MM.1S (cell line): Measurements from ENCODE around the gene MUC5AC.

Source experiments
- DNase-seq: peaks from one replicate; pipeline ENCODE4 v3.0.0-alpha.2; 2015
- H2AFZ ChIP-seq: fragments of 300-600 bp; sonication (generic); 2 replicates; pipeline ENCODE4 v1.6.0; 2016; ENCODE audit warnings: antibody characterized with exemption, low read length
- H3F3A ChIP-seq: fragments of 300-600 bp; sonication (generic); 2 replicates; pipeline ENCODE4 v1.6.1; 2016; ENCODE audit warnings: mild to moderate bottlenecking, antibody characterized with exemption, low read length, moderate library complexity, mixed read lengths; ENCODE audit not compliant: insufficient read depth
- H3K27ac ChIP-seq: fragments of 300-600 bp; sonication (generic); 2 replicates; pipeline ENCODE4 v1.5.1; 2016; ENCODE audit warnings: mild to moderate bottlenecking, low read length
- H3K27me3 ChIP-seq: fragments of 300-600 bp; sonication (generic); replicated peaks from 2 replicates; pipeline ENCODE4 v1.6.0; 2016; ENCODE audit warnings: low read length; ENCODE audit not compliant: insufficient read depth
- H3K36me3 ChIP-seq: fragments of 300-600 bp; sonication (generic); replicated peaks from 2 replicates; pipeline ENCODE4 v1.6.1; 2016; ENCODE audit warnings: mild to moderate bottlenecking, low read length, mixed read lengths; ENCODE audit not compliant: insufficient read depth
- H3K4me1 ChIP-seq: fragments of 300-600 bp; sonication (generic); 2 replicates; pipeline ENCODE4 v1.6.1; 2016; ENCODE audit warnings: low read length, mixed read lengths
- H3K4me2 ChIP-seq: fragments of 300-600 bp; sonication (generic); 2 replicates; pipeline ENCODE4 v1.6.0; 2016; ENCODE audit warnings: low read depth, low read length
- H3K4me3 ChIP-seq: fragments of 300-600 bp; sonication (generic); 2 replicates; pipeline ENCODE4 v1.5.1; 2016; ENCODE audit warnings: low read length, mixed read lengths
- H3K79me2 ChIP-seq: fragments of 300-600 bp; sonication (generic); 2 replicates; pipeline ENCODE4 v1.6.1; 2016; ENCODE audit warnings: mixed run types, low read length, mixed read lengths
- H3K9ac ChIP-seq: fragments of 300-600 bp; sonication (generic); 2 replicates; pipeline ENCODE4 v1.6.1; 2016; ENCODE audit warnings: low read length, mixed read lengths
- H3K9me2 ChIP-seq: fragments of 300-600 bp; sonication (generic); replicated peaks from 2 replicates; pipeline ENCODE4 v1.6.1; 2016; ENCODE audit warnings: mild to moderate bottlenecking, low read length, mixed read lengths; ENCODE audit not compliant: insufficient read depth
- H3K9me3 ChIP-seq: fragments of 300-600 bp; sonication (generic); replicated peaks from 2 replicates; pipeline ENCODE4 v1.6.1; 2016; ENCODE audit warnings: mild to moderate bottlenecking, low read length, mixed read lengths; ENCODE audit not compliant: insufficient read depth
- H4K20me1 ChIP-seq: fragments of 300-600 bp; sonication (generic); 2 replicates; pipeline ENCODE4 v1.6.1; 2016; ENCODE audit warnings: mild to moderate bottlenecking, low read length, moderate library complexity, mixed read lengths; ENCODE audit not compliant: insufficient read depth
- EZH2 ChIP-seq: fragments of 300-600 bp; sonication (generic); optimal IDR thresholded peaks from 2 replicates; pipeline ENCODE3; 2017; ENCODE audit warnings: low read depth, mild to moderate bottlenecking, antibody characterized with exemption, low read length, mixed read lengths
- EZH2phosphoT487 ChIP-seq: fragments of 300-600 bp; sonication (generic); IDR thresholded peaks from 2 replicates; pipeline ENCODE4 v1.6.1; 2018; ENCODE audit warnings: antibody characterized with exemption, low read length
- TF ChIP-seq, protein P1 (sequence below): fragments of 300-600 bp; sonication (generic); IDR thresholded peaks from 2 replicates; pipeline ENCODE4 v1.5.1; 2016; ENCODE audit warnings: antibody characterized with exemption, low read length, mixed read lengths

MUC5AC gene

DNA sequence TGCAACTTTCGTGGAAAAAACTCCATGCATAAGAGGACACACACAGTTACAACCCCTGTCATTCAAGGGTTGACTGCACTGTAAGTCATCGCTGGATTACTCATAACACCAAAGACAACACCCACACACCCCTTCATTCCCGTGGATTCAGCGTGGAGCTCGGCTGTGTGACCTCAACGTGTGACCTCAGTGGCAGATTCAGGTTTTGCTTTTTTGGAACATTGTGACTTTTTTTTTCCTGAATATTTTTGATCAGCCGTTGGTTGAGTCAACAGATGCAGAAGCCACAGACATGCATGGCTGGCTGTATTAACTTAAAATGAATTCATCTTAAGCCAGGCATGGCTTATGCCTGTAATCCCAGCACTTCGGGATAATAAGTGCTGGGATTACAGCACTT lies 19.7 kb upstream of the MUC5AC start:
- no peaks in the 10 kb centered on the region for H4K20me1 ChIP-seq
- H2AFZ ChIP-seq: no peak overlapping the region
- no peak overlapping the region for H3K4me3 ChIP-seq
- no peaks in the 10 kb centered on the region for H3K9me2 ChIP-seq
- H3K27ac ChIP-seq: no peak overlapping the region
- H3K4me1 ChIP-seq: no peaks in the 10 kb centered on the region
- H3F3A ChIP-seq: no peaks in the 10 kb centered on the region
- no peaks in the 10 kb centered on the region for H3K9me3 ChIP-seq
- H3K36me3 ChIP-seq: no peaks in the 10 kb centered on the region
- H3K27me3 ChIP-seq: peaks cover 89% of the 10 kb centered on the region
- TF ChIP-seq EZH2 (no peak), EZH2phosphoT487 (no peak)
- TF ChIP-seq, protein P1, sequence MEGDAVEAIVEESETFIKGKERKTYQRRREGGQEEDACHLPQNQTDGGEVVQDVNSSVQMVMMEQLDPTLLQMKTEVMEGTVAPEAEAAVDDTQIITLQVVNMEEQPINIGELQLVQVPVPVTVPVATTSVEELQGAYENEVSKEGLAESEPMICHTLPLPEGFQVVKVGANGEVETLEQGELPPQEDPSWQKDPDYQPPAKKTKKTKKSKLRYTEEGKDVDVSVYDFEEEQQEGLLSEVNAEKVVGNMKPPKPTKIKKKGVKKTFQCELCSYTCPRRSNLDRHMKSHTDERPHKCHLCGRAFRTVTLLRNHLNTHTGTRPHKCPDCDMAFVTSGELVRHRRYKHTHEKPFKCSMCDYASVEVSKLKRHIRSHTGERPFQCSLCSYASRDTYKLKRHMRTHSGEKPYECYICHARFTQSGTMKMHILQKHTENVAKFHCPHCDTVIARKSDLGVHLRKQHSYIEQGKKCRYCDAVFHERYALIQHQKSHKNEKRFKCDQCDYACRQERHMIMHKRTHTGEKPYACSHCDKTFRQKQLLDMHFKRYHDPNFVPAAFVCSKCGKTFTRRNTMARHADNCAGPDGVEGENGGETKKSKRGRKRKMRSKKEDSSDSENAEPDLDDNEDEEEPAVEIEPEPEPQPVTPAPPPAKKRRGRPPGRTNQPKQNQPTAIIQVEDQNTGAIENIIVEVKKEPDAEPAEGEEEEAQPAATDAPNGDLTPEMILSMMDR: no peak
- H3K9ac ChIP-seq: no peak overlapping the region
- H3K4me2 ChIP-seq: no peak overlapping the region
- no peaks in the 10 kb centered on the region for H3K79me2 ChIP-seq
- no peak for DNase-seq

DNA sequence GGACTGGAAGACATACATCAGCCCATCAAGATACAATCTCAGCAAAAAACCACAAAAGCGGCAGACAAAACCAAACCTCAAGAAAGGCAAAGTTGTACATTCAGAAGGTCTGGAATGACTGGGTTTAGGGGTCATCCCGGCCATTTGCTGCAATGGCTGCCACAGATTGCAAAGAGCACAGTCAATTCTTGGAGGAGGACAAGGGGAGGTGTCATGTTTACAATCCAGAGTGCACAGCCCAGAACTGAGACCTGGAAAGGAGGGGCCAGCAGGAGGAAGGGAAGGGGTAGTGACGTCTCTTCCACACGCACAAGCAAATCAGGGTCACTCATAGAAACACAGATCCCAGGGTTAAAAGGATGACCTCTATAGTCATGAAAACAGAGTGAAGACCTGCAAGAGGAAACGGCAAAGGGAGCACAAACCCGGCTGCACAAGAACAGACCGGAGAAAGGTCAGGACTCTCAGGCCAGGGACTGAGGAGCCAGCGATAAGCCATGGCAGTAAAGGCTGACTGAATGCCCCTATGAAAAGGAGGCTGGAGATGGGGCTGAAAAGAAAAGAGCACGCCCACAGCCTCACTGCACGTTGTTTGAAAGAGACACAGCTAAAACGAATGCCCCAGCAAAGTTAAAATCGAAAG lies 18.2 kb upstream of the MUC5AC start:
- Histone ChIP-seq H3K79me2 (no peaks in the 10 kb centered on the region), H3K9me2 (no peaks in the 10 kb centered on the region), H3K4me2 (0 out of 2 replicates have a peak overlapping the region, but pooled peaks have one; percentile 21), H3K36me3 (no peaks in the 10 kb centered on the region), H3K9ac (no peak overlapping the region), H3K9me3 (no peaks in the 10 kb centered on the region), H3K27ac (no peak overlapping the region), H3F3A (no peaks in the 10 kb centered on the region), H3K4me3 (no peak overlapping the region), H3K27me3 (peaks cover 91% of the 10 kb centered on the region), H4K20me1 (no peaks in the 10 kb centered on the region), H2AFZ (no peak overlapping the region), H3K4me1 (no peaks in the 10 kb centered on the region)
- DNase-seq: no peak
- TF ChIP-seq EZH2phosphoT487: no peak
- TF ChIP-seq, protein P1: no peak
- TF ChIP-seq EZH2: no peak

DNA sequence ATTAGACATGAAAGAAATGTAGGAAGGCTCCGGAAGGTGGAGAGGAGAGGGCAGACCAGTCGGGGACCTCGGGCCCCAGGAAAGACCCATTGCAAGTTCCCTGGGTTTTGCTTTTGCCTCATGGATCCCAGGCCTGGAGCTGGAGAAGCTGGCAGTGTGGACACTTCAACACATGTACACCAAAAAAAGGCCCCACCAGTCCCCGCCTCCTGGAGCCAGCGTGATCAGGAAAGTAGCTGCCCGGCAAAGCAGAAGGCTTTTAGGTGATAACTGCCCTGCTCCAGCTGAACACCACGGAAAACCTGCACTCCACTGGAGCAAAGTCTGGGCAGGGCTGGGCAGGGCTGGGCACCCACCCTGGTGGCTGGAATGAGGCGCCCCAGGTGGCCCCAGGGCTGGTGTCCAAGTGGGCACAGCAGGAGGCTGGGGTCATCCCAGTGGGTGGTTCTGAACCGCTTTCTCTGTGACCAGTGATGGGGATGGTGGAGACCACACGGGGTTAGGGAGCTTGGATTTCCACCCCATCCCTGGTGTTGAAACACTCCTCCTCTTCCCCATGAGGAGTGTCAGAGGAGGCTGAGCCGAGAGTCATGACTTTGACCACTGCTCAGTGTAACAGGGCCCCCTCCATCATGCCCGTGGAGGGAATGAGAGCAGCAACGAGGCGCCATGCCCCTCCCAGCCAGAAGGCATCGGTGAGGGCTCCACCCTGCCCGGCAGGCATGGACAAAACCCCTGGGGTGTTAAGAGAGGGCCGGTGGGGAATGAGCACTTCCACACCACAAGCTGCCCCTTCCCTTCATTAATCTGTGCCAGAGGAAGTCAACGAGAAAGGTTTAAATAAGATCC lies 16.9 kb upstream of the MUC5AC start:
- Histone ChIP-seq H3K9ac (no peak overlapping the region), H3K36me3 (no peaks in the 10 kb centered on the region), H3K9me3 (no peaks in the 10 kb centered on the region), H3K27me3 (peaks cover 90% of the 10 kb centered on the region), H4K20me1 (no peaks in the 10 kb centered on the region), H3K9me2 (no peaks in the 10 kb centered on the region), H3K4me3 (no peak overlapping the region), H2AFZ (no peak overlapping the region), H3K27ac (no peak overlapping the region), H3K4me1 (no peaks in the 10 kb centered on the region), H3K4me2 (no peak overlapping the region), H3K79me2 (no peaks in the 10 kb centered on the region), H3F3A (no peaks in the 10 kb centered on the region)
- DNase-seq: no peak
- TF ChIP-seq EZH2phosphoT487 (no peak), EZH2 (no peak)

DNA sequence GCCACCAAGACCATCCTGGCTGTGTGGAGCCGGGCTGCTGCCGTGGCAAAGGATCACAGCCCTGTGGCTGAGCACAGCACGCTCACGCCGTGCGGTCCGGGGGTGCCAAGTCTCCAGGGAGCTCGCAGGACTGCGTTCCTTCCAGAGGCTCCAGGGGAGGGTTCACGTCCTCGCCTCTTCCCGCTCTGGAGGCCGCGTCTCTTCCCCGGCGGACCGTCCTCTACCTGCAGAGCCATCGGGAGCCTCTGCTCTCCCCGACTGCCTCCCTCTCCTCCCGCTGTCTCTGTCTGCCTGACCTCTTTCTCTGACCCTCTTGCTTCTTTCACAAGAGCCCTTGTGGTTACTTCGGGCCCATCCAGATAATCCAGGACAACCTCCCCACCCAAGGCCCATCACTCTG lies 11.4 kb upstream of the MUC5AC start:
- H3K27me3 ChIP-seq: peaks cover 87% of the 10 kb centered on the region
- H3K9me3 ChIP-seq: no peaks in the 10 kb centered on the region
- no peak for TF ChIP-seq EZH2
- no peak for TF ChIP-seq EZH2phosphoT487
- TF ChIP-seq, protein P1: no peak

More for the DNA sequence above, 11.4 kb upstream of the MUC5AC start:
- DNase-seq: no peak
- H2AFZ ChIP-seq: no peak overlapping the region
- H3K9ac ChIP-seq: no peak overlapping the region
- H3K4me1 ChIP-seq: no peaks in the 10 kb centered on the region
- no peak overlapping the region for H3K4me3 ChIP-seq
- H4K20me1 ChIP-seq: no peaks in the 10 kb centered on the region
- no peak overlapping the region for H3K4me2 ChIP-seq
- H3K9me2 ChIP-seq: no peaks in the 10 kb centered on the region
- no peaks in the 10 kb centered on the region for H3F3A ChIP-seq
- H3K36me3 ChIP-seq: no peaks in the 10 kb centered on the region
- H3K79me2 ChIP-seq: no peaks in the 10 kb centered on the region
- H3K27ac ChIP-seq: no peak overlapping the region
